Measurements from ENCODE around the gene MACIR.

GRCh38 chr5:103307470-103307869, 48.9 kb downstream of the MACIR start:
- no peak for TF ChIP-seq FOXM1 (IDR thresholded peaks at IDR 0.05; ENCODE audit: borderline replicate concordance, low read depth)
- TF ChIP-seq REST (IDR thresholded peaks at IDR 0.05; ENCODE audit: low read depth) = no peak

Data from Ishikawa (cell line).